IPS-18c (cell line): ENCODE measurements around the gene EVC2.

Experiments
- H3K4me3 ChIP-seq: 2 replicates; pipeline ENCODE4 v1.7.0; 2013; ENCODE audit warnings: low read depth, mild to moderate bottlenecking, low read length, moderate library complexity; ENCODE audit not compliant: insufficient read depth
- H3K9me3 ChIP-seq: one replicate; pipeline ENCODE4 v1.6.1; 2013; ENCODE audit warnings: mild to moderate bottlenecking, low read length, moderate library complexity; ENCODE audit not compliant: control insufficient read depth, insufficient read depth

The EVC2 gene

GRCh38 chr4:5541169-5541568 is 167.2 kb downstream of the EVC2 start:
- no peak overlapping the region for H3K4me3 ChIP-seq
- H3K9me3 ChIP-seq = no peaks in the 10 kb centered on the region

- no peak overlapping the region for H3K4me3 ChIP-seq
- H3K9me3 ChIP-seq = no peaks in the 10 kb centered on the region
Observed at GRCh38 chr4:5539584-5539983, 168.8 kb downstream of the EVC2 start.

GRCh38 chr4:5532100-5532499 is 176.3 kb downstream of the EVC2 start:
- Histone ChIP-seq H3K4me3 (no peak overlapping the region), H3K9me3 (peaks cover 2% of the 10 kb centered on the region)

- Histone ChIP-seq H3K4me3 (no peak overlapping the region), H3K9me3 (no peaks in the 10 kb centered on the region)
Observed at GRCh38 chr4:5528031-5528436, 180.3 kb downstream of the EVC2 start.

- Histone ChIP-seq H3K9me3 (no peaks in the 10 kb centered on the region), H3K4me3 (no peak overlapping the region)
Observed at GRCh38 chr4:5527211-5527610, 181.1 kb downstream of the EVC2 start.

- Histone ChIP-seq H3K4me3 (no peak overlapping the region), H3K9me3 (no peaks in the 10 kb centered on the region)
Observed at GRCh38 chr4:5526080-5526846, 182.1 kb downstream of the EVC2 start.

- Histone ChIP-seq H3K9me3 (no peaks in the 10 kb centered on the region), H3K4me3 (no peak overlapping the region)
Observed at GRCh38 chr4:5524446-5525299, 183.7 kb downstream of the EVC2 start.

GRCh38 chr4:5517372-5517771 is 191.0 kb downstream of the EVC2 start:
- peaks cover 4% of the 10 kb centered on the region for H3K9me3 ChIP-seq
- H3K4me3 ChIP-seq = no peak overlapping the region

- Histone ChIP-seq H3K4me3 (no peak overlapping the region), H3K9me3 (peaks cover 4% of the 10 kb centered on the region)
Observed at GRCh38 chr4:5515646-5516045, 192.7 kb downstream of the EVC2 start.
